Activated T-cell treated with anti-CD3 and anti-CD28 coated beads, Interleukin-2, amount 50 U/mL, for 4 hours (primary cell): Measurements from ENCODE around the gene RNF20. TPM values are rescaled to one million over a fixed set of nuclear protein-coding genes. Genes with fewer than 3 reads are reported as not detected.
"Not testable (repeated sequence)": the region's sequence is repeated elsewhere in the genome, so short reads cannot be mapped to it uniquely, and the experiment has no call there.

ENCODE experiments used
- ATAC-seq, 2 donors: fragments of 200-7000 bp; cut with Tn5 transposase; one replicate each; pipeline ENCODE4 v1.10.0; 2021
- DNase-seq: peaks from one replicate; pipeline ENCODE4 v3.0.0-alpha.2; 2020
- H3K27me3 Mint-ChIP-seq: one replicate; pipeline ENCODE4 v1.8.0; 2021; ENCODE audit warnings: low read depth, mixed read lengths
- H3K36me3 Mint-ChIP-seq: one replicate; pipeline ENCODE4 v1.8.0; 2022; ENCODE audit warnings: mixed read lengths; ENCODE audit not compliant: insufficient read depth
- H3K4me1 Mint-ChIP-seq: one replicate; pipeline ENCODE4 v1.8.0; 2021; ENCODE audit warnings: low read depth, mixed read lengths
- H3K4me3 Mint-ChIP-seq: one replicate; pipeline ENCODE4 v1.8.0; 2021; ENCODE audit warnings: mild to moderate bottlenecking, moderate library complexity, mixed read lengths
- H3K9me3 Mint-ChIP-seq: one replicate; pipeline ENCODE4 v1.8.0; 2021; ENCODE audit warnings: mixed read lengths
- total RNA-seq, 3 donors: library from RNA; stranded (reverse); gene quantifications; one replicate each; pipeline ENCODE4 v1.2.1, GENCODE V29; 2021

The RNF20 gene
- total RNA-seq, 3 donors from 2014 or later: 36.8 to 41.0 (median 37.1) TPM

GRCh38 chr9:101513351-101513750, 20.3 kb upstream of the RNF20 start:
- DNase-seq (no peak), ATAC-seq (no peak)
- no peak overlapping the region for H3K4me3 Mint-ChIP-seq

GRCh38 chr9:101514071-101514470, 19.6 kb upstream of the RNF20 start:
- Mint-ChIP-seq H3K4me3 (no peak overlapping the region), H3K27me3 (peaks cover 13% of the 10 kb centered on the region), H3K4me1 (no peaks in the 10 kb centered on the region), H3K9me3 (no peaks in the 10 kb centered on the region), H3K36me3 (no peaks in the 10 kb centered on the region)
- DNase-seq (no peak), ATAC-seq (no peak)

More at GRCh38 chr9:101513351-101513750, 20.3 kb upstream of the RNF20 start:
- no peaks in the 10 kb centered on the region for H3K9me3 Mint-ChIP-seq
- no peaks in the 10 kb centered on the region for H3K4me1 Mint-ChIP-seq
- H3K36me3 Mint-ChIP-seq: no peaks in the 10 kb centered on the region
- H3K27me3 Mint-ChIP-seq: peaks cover 10% of the 10 kb centered on the region

- H3K4me1 Mint-ChIP-seq: no peaks in the 10 kb centered on the region
- no peak overlapping the region for H3K4me3 Mint-ChIP-seq
- DNase-seq (no peak), ATAC-seq (no peak)
- H3K36me3 Mint-ChIP-seq: no peaks in the 10 kb centered on the region
- H3K27me3 Mint-ChIP-seq: peaks cover 28% of the 10 kb centered on the region
- no peaks in the 10 kb centered on the region for H3K9me3 Mint-ChIP-seq
Measured at GRCh38 chr9:101516655-101517054, 17.0 kb upstream of the RNF20 start.

- not testable (repeated sequence) for H3K9me3 Mint-ChIP-seq, H3K4me1 Mint-ChIP-seq, DNase-seq, ATAC-seq, H3K4me3 Mint-ChIP-seq, H3K36me3 Mint-ChIP-seq
- H3K27me3 Mint-ChIP-seq: peaks cover 42% of the 10 kb centered on the region
Measured at GRCh38 chr9:101518489-101518888, 15.2 kb upstream of the RNF20 start.

- ATAC-seq: no peak
- Mint-ChIP-seq H3K36me3 (no peaks in the 10 kb centered on the region), H3K9me3 (no peaks in the 10 kb centered on the region), H3K27me3 (peaks cover 45% of the 10 kb centered on the region), H3K4me1 (no peaks in the 10 kb centered on the region), H3K4me3 (no peak overlapping the region)
- no peak for DNase-seq
Measured at GRCh38 chr9:101524371-101524770, 9.3 kb upstream of the RNF20 start.

GRCh38 chr9:101527066-101527465, 6.6 kb upstream of the RNF20 start:
- H3K27me3 Mint-ChIP-seq: peaks cover 29% of the 10 kb centered on the region
- H3K4me1 Mint-ChIP-seq: no peaks in the 10 kb centered on the region
- ATAC-seq: no peak
- H3K4me3 Mint-ChIP-seq: no peak overlapping the region
- no peak for DNase-seq
- H3K36me3 Mint-ChIP-seq: no peaks in the 10 kb centered on the region
- no peaks in the 10 kb centered on the region for H3K9me3 Mint-ChIP-seq

- Mint-ChIP-seq H3K9me3 (no peaks in the 10 kb centered on the region), H3K4me3 (no peak overlapping the region), H3K4me1 (peaks cover 3% of the 10 kb centered on the region), H3K36me3 (no peaks in the 10 kb centered on the region), H3K27me3 (peaks cover 19% of the 10 kb centered on the region)
- DNase-seq (no peak), ATAC-seq (no peak)
Measured at GRCh38 chr9:101528015-101528414, 5.6 kb upstream of the RNF20 start.

DNA sequence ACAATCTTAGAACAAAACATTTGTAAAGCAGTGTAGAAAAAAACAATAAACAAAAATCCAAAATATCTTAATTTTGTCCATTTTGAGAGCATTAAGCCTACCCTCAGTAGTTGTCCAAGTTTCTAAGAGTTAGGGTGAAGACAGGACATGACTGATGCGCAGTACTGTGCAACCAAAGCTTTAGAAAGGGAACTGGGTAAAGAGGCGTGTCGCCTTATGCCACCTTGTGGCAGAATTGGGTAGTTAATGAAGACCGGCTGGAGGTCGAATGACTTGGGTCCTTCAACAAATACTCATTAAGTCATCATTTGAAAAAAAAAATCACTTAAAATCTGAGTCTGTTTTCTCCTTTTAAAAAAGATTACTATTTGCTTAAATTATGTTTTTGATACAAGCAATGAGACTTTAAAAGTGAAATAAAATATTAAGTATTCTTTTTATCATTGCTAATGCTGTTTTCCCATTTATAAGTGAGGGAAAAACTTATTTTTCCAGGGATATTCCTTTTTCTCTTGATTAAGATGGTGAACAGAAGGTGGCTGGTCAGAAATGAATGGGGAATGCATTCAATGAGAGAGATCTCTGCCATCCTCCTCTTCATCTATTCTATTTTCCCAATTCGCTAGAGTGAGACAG, 3.5 kb upstream of the RNF20 start:
- no peaks in the 10 kb centered on the region for H3K27me3 Mint-ChIP-seq
- H3K4me3 Mint-ChIP-seq: no peak overlapping the region
- H3K9me3 Mint-ChIP-seq: no peaks in the 10 kb centered on the region
- peaks cover 15% of the 10 kb centered on the region for H3K4me1 Mint-ChIP-seq
- ATAC-seq (peak in 1 of 2 donors; percentile 12), DNase-seq (peak; percentile 58)
- no peaks in the 10 kb centered on the region for H3K36me3 Mint-ChIP-seq

GRCh38 chr9:101536351-101536750, 2.7 kb downstream of the RNF20 start:
- peaks cover 6% of the 10 kb centered on the region for H3K36me3 Mint-ChIP-seq
- no peaks in the 10 kb centered on the region for H3K27me3 Mint-ChIP-seq
- no peak overlapping the region for H3K4me3 Mint-ChIP-seq
- DNase-seq (no peak), ATAC-seq (no peak)
- peaks cover 25% of the 10 kb centered on the region for H3K4me1 Mint-ChIP-seq
- H3K9me3 Mint-ChIP-seq: no peaks in the 10 kb centered on the region

- ATAC-seq: no peak
- Mint-ChIP-seq H3K9me3 (no peaks in the 10 kb centered on the region), H3K36me3 (peaks cover 6% of the 10 kb centered on the region), H3K27me3 (no peaks in the 10 kb centered on the region), H3K4me3 (no peak overlapping the region), H3K4me1 (peaks cover 25% of the 10 kb centered on the region)
- no peak for DNase-seq
Measured at GRCh38 chr9:101536938-101537337, 3.3 kb downstream of the RNF20 start.

DNA sequence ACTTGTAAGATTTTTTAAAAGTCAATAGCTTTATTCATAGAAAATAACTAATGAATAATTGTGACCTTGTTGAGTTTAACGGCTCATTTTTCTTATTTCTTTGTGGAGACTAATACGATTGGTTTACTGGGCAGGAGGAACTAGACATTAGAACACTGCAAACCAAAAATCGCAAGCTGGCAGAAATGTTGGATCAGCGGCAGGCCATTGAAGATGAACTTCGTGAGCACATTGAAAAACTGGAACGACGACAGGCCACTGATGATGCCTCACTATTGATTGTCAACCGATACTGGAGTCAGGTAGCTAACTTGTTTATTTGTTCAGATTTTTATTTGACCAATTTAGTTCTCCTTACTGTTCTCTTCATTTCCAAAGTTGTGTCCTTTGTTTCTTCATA, 6.4 kb downstream of the RNF20 start:
- Mint-ChIP-seq H3K27me3 (no peaks in the 10 kb centered on the region), H3K4me1 (peaks cover 12% of the 10 kb centered on the region), H3K9me3 (no peaks in the 10 kb centered on the region), H3K4me3 (no peak overlapping the region), H3K36me3 (peaks cover 12% of the 10 kb centered on the region)
- ATAC-seq: no peak
- DNase-seq: no peak

DNA sequence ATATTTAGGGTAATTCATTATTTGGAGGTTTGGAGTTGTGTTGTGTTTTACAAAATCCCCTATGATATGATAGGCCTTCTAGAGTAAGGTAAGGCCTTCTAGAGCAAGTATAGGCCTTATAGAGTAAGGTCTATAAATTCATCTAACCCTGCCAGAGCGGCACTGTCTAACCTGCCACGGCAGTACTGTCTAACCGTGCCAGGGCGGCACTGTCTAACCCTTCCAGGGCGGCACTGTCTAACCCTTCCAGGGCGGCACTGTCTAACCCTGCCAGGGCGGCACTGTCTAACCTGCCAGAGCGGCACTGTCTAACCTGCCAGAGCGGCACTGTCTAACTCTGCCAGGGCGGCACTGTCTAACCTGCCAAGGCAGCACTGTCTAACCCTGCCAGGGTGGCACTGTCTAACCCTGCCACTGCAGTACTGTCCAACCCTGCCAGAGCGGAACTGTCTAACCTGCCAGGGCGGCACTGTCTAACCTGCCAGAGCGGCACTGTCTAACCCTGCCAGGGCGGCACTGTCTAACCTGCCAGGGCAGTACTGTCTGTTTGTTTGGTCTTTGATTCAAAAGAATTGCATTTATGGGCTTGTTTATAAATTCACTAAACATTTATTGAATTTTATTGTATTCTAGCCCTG, 9.6 kb downstream of the RNF20 start:
- no peaks in the 10 kb centered on the region for H3K27me3 Mint-ChIP-seq
- H3K36me3 Mint-ChIP-seq: peaks cover 35% of the 10 kb centered on the region
- DNase-seq: no peak
- no peak overlapping the region for H3K4me3 Mint-ChIP-seq
- no peaks in the 10 kb centered on the region for H3K9me3 Mint-ChIP-seq
- H3K4me1 Mint-ChIP-seq: no peaks in the 10 kb centered on the region
- no peak for ATAC-seq

DNA sequence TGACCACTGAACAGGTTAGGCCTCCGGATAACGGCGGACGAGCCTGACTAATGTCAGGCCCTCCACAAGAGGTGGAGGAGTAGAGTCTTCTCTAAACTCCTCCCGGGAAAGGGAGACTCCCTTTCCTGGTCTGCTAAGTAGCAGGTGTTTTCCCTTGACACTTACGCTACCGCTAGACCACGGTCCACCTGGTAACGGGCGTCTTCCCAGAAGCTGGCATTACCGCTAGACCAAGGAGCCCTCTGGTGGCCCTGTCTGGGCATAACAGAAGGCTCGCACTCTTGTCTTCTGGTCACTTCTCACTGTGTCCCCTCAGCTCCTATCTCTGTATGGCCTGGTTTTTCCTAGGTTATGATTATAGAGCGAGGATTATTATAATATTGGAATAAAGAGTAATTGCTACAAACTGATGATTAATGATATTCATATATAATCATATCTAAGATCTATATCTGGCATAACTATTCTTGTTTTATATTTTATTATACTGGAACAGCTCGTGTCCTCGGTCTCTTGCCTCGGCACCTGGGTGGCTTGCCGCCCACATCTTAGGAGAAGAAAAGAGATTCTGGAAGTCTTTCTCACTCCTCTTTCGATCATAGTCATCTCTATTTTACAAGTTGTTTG, 15.9 kb downstream of the RNF20 start:
- H3K36me3 Mint-ChIP-seq: peaks cover 85% of the 10 kb centered on the region
- not testable (repeated sequence) for H3K27me3 Mint-ChIP-seq, H3K4me1 Mint-ChIP-seq, DNase-seq, ATAC-seq, H3K9me3 Mint-ChIP-seq, H3K4me3 Mint-ChIP-seq

GRCh38 chr9:101561740-101562139, 28.1 kb downstream of the RNF20 start:
- Mint-ChIP-seq H3K36me3 (peaks cover 71% of the 10 kb centered on the region), H3K4me1 (peaks cover 27% of the 10 kb centered on the region), H3K4me3 (no peak overlapping the region), H3K9me3 (peaks cover 4% of the 10 kb centered on the region), H3K27me3 (no peaks in the 10 kb centered on the region)
- ATAC-seq (no peak), DNase-seq (no peak)

GRCh38 chr9:101562966-101563365, 29.3 kb downstream of the RNF20 start:
- Mint-ChIP-seq H3K9me3 (peaks cover 4% of the 10 kb centered on the region), H3K36me3 (peaks cover 66% of the 10 kb centered on the region), H3K4me3 (no peak overlapping the region), H3K27me3 (no peaks in the 10 kb centered on the region), H3K4me1 (peaks cover 37% of the 10 kb centered on the region)
- ATAC-seq (no peak), DNase-seq (no peak)
